Measurements from ENCODE around the gene SSTR3. TPM values are rescaled to one million over a fixed set of nuclear protein-coding genes. Genes with fewer than 3 reads are reported as not detected.
A peak's percentile ranks its signal among the peaks of the same experiment; 100 is the strongest.

The SSTR3 gene
- total and polyA plus RNA-seq, 10 of the 15 experiments (the other 5 are each of a cell fraction or from before 2014, with no cell fraction given), result 0.03 to 4.5 (median 2.4) TPM

- in situ Hi-C loops (cut with MboI) (loop anchor here (5.0 kb wide), 1 partner anchor 198 kb away; no protein-coding TSS in a partner anchor), intact Hi-C loops (cut with micrococcal nuclease; ENCODE audit: unreplicated experiment) (loop anchor here (2.0 kb wide), 2 partner anchors 35 to 181 kb away; no protein-coding TSS in a partner anchor)
- WGBS (ENCODE audit: insufficient coverage, insufficient replicate concordance, low lambda C conversion rate, missing lambda C conversion rate), result 44% methylated on average over 23 of the region's 23 CpGs
- H3K4me3 ChIP-seq, result no peak overlapping the region
- ATAC-seq (peak; percentile 40), FAIRE-seq (no peak), DNase-seq (ENCODE audit: low read depth, low spot score) (no peak)
- no peaks in the 10 kb centered on the region for H4K20me1 ChIP-seq (ENCODE audit: control insufficient read depth, insufficient read depth)
- SMC1A ChIA-PET (ENCODE audit: uncharacterized antibody, unreplicated experiment), result interaction anchor here (0.7 to 5.9 kb wide), 23 partner anchors 9 to 399 kb away, joined by 3 to 165 read pairs (median 13); partner anchors contain the start of genes C1QTNF6 and RAC2
- H3K4me2 ChIP-seq (ENCODE audit: control insufficient read depth, insufficient read depth), result peak overlapping the region; percentile 31
- H3K36me3 ChIP-seq (ENCODE audit: control insufficient read depth in 2 of 2, insufficient read depth in 2 of 2, low read length in 1 of 2), result no peaks in the 10 kb centered on the region
- H2AFZ ChIP-seq (ENCODE audit: control insufficient read depth, low read depth, low read length), result peak overlapping the region; percentile 22
- no peaks in the 10 kb centered on the region for H3K79me2 ChIP-seq (ENCODE audit: control insufficient read depth, insufficient read depth, low read length)
- POLR2A ChIA-PET, result interaction anchor here (0.7 to 2.9 kb wide), 10 partner anchors 12 to 111 kb away, joined by 3 to 51 read pairs (median 6); partner anchors contain the start of gene RAC2
- no peak overlapping the region for H3K27ac ChIP-seq (ENCODE audit: control insufficient read depth, insufficient read depth)
- no peaks in the 10 kb centered on the region for H3K27me3 ChIP-seq (replicated peaks in 1 of 2; ENCODE audit: control insufficient read depth in 2 of 2, insufficient read depth in 2 of 2, low read length in 1 of 2)
- peaks cover 8% of the 10 kb centered on the region; the same call in 2 of the 3 replicates for H3K9me3 ChIP-seq (replicated peaks; ENCODE audit: control insufficient read depth, insufficient read depth, low read length)
- H3K4me1 ChIP-seq (ENCODE audit: control insufficient read depth, insufficient read depth, low read length), result peaks cover 8% of the 10 kb centered on the region; the same call in 1 of the 2 replicates
- no peak overlapping the region for H3K9ac ChIP-seq (ENCODE audit: control insufficient read depth, insufficient read depth, low read length)
- CTCF ChIA-PET, result interaction anchor here (0.7 to 5.9 kb wide), 44 partner anchors 8 to 398 kb away, joined by 3 to 265 read pairs (median 8); partner anchors contain the start of genes CYTH4, IL2RB, KCTD17 and RAC2
- RAD21 ChIA-PET (ENCODE audit: unreplicated experiment), result interaction anchor here (0.9 to 4.9 kb wide), 21 partner anchors 8 to 307 kb away, joined by 3 to 132 read pairs (median 12); partner anchors contain the start of gene RAC2
- no TSS peak for BruUV-seq (replicated peaks)
- TF ChIP-seq, protein P1, sequence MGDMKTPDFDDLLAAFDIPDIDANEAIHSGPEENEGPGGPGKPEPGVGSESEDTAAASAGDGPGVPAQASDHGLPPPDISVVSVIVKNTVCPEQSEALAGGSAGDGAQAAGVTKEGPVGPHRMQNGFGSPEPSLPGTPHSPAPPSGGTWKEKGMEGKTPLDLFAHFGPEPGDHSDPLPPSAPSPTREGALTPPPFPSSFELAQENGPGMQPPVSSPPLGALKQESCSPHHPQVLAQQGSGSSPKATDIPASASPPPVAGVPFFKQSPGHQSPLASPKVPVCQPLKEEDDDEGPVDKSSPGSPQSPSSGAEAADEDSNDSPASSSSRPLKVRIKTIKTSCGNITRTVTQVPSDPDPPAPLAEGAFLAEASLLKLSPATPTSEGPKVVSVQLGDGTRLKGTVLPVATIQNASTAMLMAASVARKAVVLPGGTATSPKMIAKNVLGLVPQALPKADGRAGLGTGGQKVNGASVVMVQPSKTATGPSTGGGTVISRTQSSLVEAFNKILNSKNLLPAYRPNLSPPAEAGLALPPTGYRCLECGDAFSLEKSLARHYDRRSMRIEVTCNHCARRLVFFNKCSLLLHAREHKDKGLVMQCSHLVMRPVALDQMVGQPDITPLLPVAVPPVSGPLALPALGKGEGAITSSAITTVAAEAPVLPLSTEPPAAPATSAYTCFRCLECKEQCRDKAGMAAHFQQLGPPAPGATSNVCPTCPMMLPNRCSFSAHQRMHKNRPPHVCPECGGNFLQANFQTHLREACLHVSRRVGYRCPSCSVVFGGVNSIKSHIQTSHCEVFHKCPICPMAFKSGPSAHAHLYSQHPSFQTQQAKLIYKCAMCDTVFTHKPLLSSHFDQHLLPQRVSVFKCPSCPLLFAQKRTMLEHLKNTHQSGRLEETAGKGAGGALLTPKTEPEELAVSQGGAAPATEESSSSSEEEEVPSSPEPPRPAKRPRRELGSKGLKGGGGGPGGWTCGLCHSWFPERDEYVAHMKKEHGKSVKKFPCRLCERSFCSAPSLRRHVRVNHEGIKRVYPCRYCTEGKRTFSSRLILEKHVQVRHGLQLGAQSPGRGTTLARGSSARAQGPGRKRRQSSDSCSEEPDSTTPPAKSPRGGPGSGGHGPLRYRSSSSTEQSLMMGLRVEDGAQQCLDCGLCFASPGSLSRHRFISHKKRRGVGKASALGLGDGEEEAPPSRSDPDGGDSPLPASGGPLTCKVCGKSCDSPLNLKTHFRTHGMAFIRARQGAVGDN (IDR thresholded peaks at IDR 0.05), result peak; percentile 12; the same call in 1 of the 2 replicates
- TF ChIP-seq MTA2 (IDR thresholded peaks at IDR 0.05; ENCODE audit: low read depth) (peak; percentile 47), SMC3 (IDR thresholded peaks at IDR 0.05; ENCODE audit: borderline replicate concordance, low read length) (peak; percentile 51; the same call in 1 of the 2 replicates), HSF1 (IDR thresholded peaks at IDR 0.05; ENCODE audit: low read depth, low read length) (no peak), SMAD5 (IDR thresholded peaks at IDR 0.05; ENCODE audit: low read depth) (no peak), BACH1 (IDR thresholded peaks at IDR 0.05; ENCODE audit: borderline replicate concordance) (0 out of 2 replicates have a peak, but pooled peaks have one; percentile 40), EZH2 (IDR thresholded peaks at IDR 0.05; ENCODE audit: borderline replicate concordance, control insufficient read depth, low read depth, low read length) (no peak), MXI1 (IDR thresholded peaks at IDR 0.05; ENCODE audit: low read depth, low read length) (0 out of 2 replicates have a peak, but pooled peaks have one; percentile 50), IKZF2 (IDR thresholded peaks at IDR 0.05) (peak; percentile 53 to 62; a peak in 3 of 4 replicates), IKZF1 (conservative IDR thresholded peaks at IDR 0.05) (peak; percentile 56), NFYA (IDR thresholded peaks at IDR 0.05; ENCODE audit: borderline replicate concordance, low read depth, low read length) (no peak), SP1 (IDR thresholded peaks at IDR 0.05; ENCODE audit: low read depth, low read length) (no peak), CHD2 (IDR thresholded peaks at IDR 0.05; ENCODE audit: borderline replicate concordance, low read depth, low read length) (0 out of 2 replicates have a peak, but pooled peaks have one; percentile 26), SREBF1 (IDR thresholded peaks at IDR 0.05; ENCODE audit: low read length) (no peak), BCLAF1 (IDR thresholded peaks at IDR 0.05) (no peak)
Measured at GRCh38 chr22:37259540-37260029, 47.3 kb upstream of the SSTR3 start.

Measured in GM12878 (cell line).